SJCRH30 (cell line): ENCODE measurements around the gene ARHGEF39. TPM values are rescaled to one million over a fixed set of nuclear protein-coding genes. Genes with fewer than 3 reads are reported as not detected.

Experiments used
- DNase-seq, 2 experiments: peaks; one replicate each; pipeline ENCODE4 v3.0.0-alpha.2; 2015 to 2020
- H3K27ac ChIP-seq: fragments of 250-450 bp; sonication (Bioruptor Pico); 2 replicates; pipeline ENCODE4 v1.5.1; 2020; ENCODE audit warnings: mild to moderate bottlenecking, moderate library complexity
- H3K27me3 ChIP-seq: fragments of 250-450 bp; sonication (Bioruptor Pico); 2 replicates; pipeline ENCODE4 v1.5.1; 2020; ENCODE audit warnings: mild to moderate bottlenecking, moderate library complexity
- H3K36me3 ChIP-seq: fragments of 250-450 bp; sonication (Bioruptor Pico); 2 replicates; pipeline ENCODE4 v1.5.1; 2020; ENCODE audit warnings: mild to moderate bottlenecking, moderate library complexity
- H3K4me1 ChIP-seq: fragments of 250-450 bp; sonication (Bioruptor Pico); 2 replicates; pipeline ENCODE4 v1.5.1; 2020; ENCODE audit warnings: mild to moderate bottlenecking, moderate library complexity
- H3K4me3 ChIP-seq: fragments of 250-450 bp; sonication (Bioruptor Pico); 2 replicates; pipeline ENCODE4 v1.5.1; 2020; ENCODE audit warnings: mild to moderate bottlenecking, moderate library complexity
- H3K9me3 ChIP-seq: fragments of 250-450 bp; sonication (Bioruptor Pico); replicated peaks from 2 replicates; pipeline ENCODE4 v1.5.1; 2020; ENCODE audit warnings: mild to moderate bottlenecking, moderate library complexity
- total RNA-seq: library from RNA; depleted of rRNA; stranded (reverse); fragments of >200 nt; shearing (Covaris generic); gene quantifications from 2 replicates; pipeline ENCODE4 v1.2.3, GENCODE V29; 2014; rRNA removed

The ARHGEF39 gene, protein sequence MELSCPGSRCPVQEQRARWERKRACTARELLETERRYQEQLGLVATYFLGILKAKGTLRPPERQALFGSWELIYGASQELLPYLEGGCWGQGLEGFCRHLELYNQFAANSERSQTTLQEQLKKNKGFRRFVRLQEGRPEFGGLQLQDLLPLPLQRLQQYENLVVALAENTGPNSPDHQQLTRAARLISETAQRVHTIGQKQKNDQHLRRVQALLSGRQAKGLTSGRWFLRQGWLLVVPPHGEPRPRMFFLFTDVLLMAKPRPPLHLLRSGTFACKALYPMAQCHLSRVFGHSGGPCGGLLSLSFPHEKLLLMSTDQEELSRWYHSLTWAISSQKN
- total RNA-seq = 10.5 and 11.9 TPM in 2 replicates

DNA sequence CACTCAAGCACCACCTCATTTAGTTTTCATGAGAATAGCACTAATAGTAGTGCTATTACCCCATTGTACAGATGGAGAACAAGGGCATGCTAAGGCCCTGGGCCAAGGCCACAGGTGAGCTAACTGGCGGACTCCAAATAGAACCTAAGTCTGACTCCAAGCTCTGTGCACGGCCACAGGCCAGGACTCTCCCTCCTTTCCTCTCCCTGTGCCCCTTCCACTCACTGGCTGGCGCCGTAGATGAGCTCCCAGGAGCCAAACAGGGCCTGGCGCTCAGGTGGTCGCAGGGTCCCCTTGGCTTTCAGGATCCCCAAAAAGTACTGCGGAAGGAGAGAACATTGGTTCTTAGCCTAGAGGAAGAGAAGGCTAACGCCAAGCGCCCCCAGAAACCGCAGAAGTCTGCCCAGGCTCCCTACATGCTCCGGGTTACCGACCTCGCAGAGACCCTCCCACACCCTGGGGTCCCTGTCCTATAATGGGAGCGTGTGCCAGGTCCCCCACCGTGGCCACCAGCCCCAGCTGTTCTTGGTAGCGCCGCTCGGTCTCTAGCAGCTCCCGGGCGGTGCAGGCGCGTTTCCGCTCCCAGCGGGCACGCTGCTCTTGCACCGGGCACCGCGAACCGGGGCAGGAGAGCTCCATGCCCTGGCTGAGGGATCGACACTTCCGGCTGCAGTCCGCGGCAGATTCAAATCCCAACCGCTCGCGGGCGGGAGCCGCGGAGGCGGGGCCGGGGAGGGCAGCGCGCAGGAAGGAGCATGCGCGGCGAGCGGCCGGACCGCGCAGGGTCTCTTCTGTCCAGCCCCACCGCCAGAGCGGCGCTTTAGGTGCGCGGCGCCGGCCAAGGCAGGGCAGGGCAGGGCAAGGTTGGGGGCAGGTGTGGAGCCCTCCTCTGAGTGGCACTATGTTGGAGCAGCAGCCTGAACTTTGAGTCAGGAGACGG lies at the start of gene ARHGEF39:
ARHGEF39 (minus strand) TSS at position 665 of the 940 bp plus-strand sequence; CDS start at position 639, 26 bp downstream.
- peaks cover 20% of the 10 kb centered on the region for H3K4me1 ChIP-seq
- peak; percentile 85 for DNase-seq
- no peaks in the 10 kb centered on the region for H3K36me3 ChIP-seq
- H3K27ac ChIP-seq = peak within 1 kb of the TSS; percentile 72
- H3K9me3 ChIP-seq = no peaks in the 10 kb centered on the region
- H3K27me3 ChIP-seq = no peaks in the 10 kb centered on the region
- peak within 1 kb of the TSS; percentile 64 for H3K4me3 ChIP-seq

DNA sequence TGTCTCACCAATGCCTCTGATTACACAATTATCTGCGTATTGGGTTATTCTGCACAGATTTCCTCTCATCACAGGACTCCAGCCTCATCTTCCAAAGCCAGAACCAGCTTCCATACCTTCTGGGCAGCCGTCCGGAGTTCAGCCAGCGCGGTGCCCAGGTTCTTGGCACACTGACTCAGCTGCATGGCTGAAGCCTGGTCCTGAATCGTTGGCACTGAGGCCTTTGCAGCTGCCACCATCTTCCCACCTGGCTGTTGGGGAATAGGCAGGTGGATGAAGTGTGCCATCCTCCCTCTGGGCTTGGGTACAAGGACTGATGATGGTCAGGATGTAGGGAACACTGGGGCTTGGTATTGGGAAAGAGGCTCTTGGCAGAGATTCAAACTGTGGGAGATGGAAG lies 49.1 kb upstream of the ARHGEF39 start:
- Histone ChIP-seq H3K4me3 (no peak overlapping the region), H3K4me1 (no peaks in the 10 kb centered on the region), H3K36me3 (peaks cover 53% of the 10 kb centered on the region), H3K9me3 (no peaks in the 10 kb centered on the region), H3K27ac (no peak overlapping the region), H3K27me3 (no peaks in the 10 kb centered on the region)
- no peak for DNase-seq

DNA sequence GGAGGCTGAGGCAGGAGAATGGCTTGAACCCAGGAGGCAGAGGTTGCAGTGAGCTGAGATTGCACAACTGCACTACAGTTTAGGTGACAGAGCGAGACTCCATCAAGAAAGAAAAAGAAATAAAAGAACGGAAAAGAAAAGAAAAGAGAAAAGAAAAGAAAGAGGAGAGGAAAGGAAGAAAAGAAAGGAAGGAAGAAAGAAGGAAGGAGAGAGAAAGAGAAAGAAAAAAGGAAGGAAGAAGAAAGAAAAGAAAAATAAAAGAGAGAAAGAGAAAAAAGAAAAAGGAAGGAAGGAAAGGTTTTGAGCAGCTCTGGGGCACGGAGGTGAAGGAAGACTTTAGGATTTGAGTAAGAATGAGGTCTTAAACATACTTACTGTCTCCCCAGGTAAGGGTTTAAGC lies 48.6 kb upstream of the ARHGEF39 start:
- H3K36me3 ChIP-seq = peaks cover 57% of the 10 kb centered on the region
- H3K27me3 ChIP-seq = no peaks in the 10 kb centered on the region
- DNase-seq = no peak
- no peak overlapping the region for H3K27ac ChIP-seq
- H3K4me1 ChIP-seq = no peaks in the 10 kb centered on the region
- H3K9me3 ChIP-seq = no peaks in the 10 kb centered on the region
- no peak overlapping the region for H3K4me3 ChIP-seq

DNA sequence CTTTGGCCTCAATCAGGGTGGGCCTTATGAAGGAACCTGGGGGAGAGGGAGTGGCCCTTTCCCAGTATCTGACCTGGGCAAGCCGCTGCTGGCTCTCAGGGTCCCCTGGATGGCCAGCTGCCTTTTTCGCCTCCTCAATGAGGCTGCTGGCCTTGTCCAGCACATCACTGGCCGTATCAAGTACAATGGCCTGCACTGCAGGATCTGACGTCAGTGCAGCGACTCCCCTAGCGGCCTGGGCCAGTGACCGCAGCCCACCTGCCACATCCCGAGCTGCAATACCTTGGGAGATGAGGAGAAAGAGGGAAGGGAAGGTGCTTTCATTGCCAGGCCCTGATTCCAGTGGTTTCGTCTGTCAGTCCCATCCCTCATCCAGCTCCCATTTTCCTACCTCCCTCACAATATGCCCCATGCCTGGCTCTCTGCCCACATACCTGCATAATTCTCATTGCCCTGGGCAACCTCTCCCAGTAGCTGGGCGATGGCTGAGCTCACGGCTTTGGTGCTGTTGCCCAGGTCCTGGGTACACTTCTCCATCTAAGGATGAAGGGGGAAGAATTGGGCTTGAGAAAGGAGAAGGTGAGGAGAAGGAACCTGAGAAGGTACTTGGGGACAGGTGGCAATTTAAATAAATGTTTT lies 47.9 kb upstream of the ARHGEF39 start:
- H3K36me3 ChIP-seq = peaks cover 58% of the 10 kb centered on the region
- no peaks in the 10 kb centered on the region for H3K9me3 ChIP-seq
- DNase-seq = no peak
- no peaks in the 10 kb centered on the region for H3K27me3 ChIP-seq
- no peak overlapping the region for H3K27ac ChIP-seq
- H3K4me3 ChIP-seq = no peak overlapping the region
- H3K4me1 ChIP-seq = no peaks in the 10 kb centered on the region

DNA sequence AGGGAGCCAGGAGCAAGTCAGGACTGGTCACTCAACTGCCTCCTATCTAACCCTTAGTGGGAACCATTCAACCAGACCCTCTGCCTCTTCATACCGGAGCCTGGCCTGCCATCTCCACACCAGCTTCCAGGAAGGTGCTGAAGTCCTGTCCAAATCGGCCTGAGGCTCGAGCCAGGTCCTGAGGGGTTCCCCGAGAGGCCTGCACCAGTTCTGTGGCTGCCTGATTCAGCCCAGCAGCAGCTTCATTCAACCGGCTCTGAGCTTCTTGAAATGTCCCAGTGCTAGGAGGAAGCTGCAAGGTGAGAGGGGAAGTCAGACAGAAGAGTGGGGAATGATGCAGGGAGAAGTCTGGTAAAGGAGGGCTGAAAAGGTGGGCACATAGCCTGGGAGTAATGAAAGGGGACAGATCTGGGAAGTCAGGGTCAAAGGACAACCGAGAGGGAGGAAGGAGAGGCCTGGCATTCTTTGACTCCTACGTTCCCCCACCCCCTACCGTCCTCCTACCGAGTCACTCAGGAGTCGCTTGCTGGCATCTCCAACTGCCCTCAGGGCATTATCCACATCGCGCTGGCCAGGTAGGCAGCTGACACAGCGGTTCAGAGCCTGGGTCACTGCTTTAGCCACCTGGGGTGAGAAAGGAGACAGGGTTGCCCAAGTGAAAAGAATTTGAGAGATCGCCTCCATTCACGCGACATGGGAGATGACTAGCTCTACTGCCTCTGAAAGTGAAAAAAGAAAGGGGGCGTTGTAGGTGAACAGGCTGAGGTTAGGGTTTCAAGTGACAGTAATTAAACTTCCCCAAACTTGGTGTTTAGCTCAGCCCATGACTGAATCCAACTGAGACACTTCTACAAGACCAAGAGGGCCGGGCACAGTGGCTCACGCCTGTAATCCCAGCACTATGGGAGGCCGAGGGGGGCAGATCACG lies 46.8 kb upstream of the ARHGEF39 start:
- Histone ChIP-seq H3K27me3 (no peaks in the 10 kb centered on the region), H3K9me3 (no peaks in the 10 kb centered on the region), H3K36me3 (peaks cover 63% of the 10 kb centered on the region), H3K4me1 (no peaks in the 10 kb centered on the region), H3K4me3 (no peak overlapping the region), H3K27ac (no peak overlapping the region)
- no peak for DNase-seq

DNA sequence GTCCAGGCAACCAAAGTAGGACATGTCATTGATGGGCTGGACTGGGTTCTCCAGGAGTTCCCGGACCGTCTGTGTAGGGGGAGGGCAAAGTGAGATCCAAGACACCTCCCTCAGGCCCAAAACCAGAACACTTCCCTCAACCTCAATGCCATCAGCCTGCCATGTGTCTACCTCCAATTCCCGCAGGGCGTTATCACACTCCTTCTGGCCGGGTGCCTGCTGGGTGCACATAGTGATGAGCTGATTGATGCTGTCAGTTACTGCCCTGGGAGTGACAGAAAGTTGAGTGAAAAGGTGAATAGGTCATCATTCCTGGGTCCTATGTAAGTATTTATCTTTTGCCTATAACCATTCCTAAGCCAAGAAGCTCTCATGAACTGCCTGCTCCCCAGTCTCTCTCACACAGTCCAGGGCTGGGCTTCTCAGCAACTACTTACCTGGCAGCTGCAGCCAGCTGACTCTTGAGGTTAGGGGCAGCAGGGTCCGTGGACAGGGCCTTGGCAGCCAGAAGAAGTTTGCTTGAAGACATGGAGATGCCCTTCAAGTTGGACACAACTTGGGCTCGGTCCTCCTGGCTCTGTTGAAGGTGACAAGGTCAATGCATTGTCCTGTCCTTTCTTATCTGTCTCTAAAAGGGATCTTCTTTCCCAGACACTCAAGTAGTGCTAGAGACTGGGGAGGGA lies 46.0 kb upstream of the ARHGEF39 start:
- no peak overlapping the region for H3K27ac ChIP-seq
- H3K4me3 ChIP-seq = no peak overlapping the region
- H3K4me1 ChIP-seq = no peaks in the 10 kb centered on the region
- no peak for DNase-seq
- peaks cover 69% of the 10 kb centered on the region for H3K36me3 ChIP-seq
- H3K9me3 ChIP-seq = no peaks in the 10 kb centered on the region
- H3K27me3 ChIP-seq = no peaks in the 10 kb centered on the region

DNA sequence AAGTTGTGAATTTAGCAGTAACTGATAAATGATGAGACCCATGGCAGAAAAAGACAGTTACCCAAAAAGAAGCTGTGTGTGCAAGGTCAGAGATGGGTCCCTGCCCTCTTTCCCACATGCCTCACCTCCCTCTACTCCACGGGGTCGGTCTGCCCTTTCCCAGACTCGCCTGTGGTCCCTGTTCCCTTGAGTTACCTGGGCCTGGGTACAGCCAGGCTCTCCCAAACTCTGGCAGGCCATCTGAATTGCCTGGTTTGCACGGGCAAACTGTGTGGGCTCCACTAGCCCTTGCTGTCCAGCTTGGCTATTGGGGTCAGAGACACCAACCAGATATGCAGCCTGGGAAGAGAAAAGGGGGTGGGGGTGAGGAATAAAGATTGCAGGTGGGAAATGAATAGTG lies 43.2 kb upstream of the ARHGEF39 start:
- H3K27me3 ChIP-seq = no peaks in the 10 kb centered on the region
- no peak overlapping the region for H3K27ac ChIP-seq
- no peak overlapping the region for H3K4me3 ChIP-seq
- DNase-seq = no peak
- H3K36me3 ChIP-seq = peaks cover 74% of the 10 kb centered on the region
- no peaks in the 10 kb centered on the region for H3K4me1 ChIP-seq
- H3K9me3 ChIP-seq = no peaks in the 10 kb centered on the region

DNA sequence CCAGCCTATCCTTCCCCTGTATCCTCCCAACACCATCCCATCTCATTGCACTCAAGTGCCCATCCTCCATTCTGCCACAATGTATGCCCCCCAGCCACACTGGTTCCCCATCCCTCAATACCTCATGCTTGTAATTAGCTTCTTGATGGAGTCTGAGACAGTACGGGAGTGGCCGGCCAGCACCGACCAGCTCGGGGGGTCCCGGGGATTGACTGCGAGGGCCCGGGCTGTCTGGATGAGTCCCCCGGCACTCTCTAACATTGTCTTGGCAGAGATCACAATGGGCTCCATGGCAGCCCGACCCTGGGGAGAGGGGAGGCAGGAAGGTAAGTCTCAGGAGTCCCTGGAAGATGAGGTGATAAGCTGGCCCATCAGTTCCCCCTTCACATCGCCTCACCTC lies 42.0 kb upstream of the ARHGEF39 start:
- Histone ChIP-seq H3K27me3 (no peaks in the 10 kb centered on the region), H3K36me3 (peaks cover 74% of the 10 kb centered on the region), H3K9me3 (no peaks in the 10 kb centered on the region), H3K4me3 (no peak overlapping the region), H3K4me1 (no peaks in the 10 kb centered on the region), H3K27ac (no peak overlapping the region)
- DNase-seq = no peak

DNA sequence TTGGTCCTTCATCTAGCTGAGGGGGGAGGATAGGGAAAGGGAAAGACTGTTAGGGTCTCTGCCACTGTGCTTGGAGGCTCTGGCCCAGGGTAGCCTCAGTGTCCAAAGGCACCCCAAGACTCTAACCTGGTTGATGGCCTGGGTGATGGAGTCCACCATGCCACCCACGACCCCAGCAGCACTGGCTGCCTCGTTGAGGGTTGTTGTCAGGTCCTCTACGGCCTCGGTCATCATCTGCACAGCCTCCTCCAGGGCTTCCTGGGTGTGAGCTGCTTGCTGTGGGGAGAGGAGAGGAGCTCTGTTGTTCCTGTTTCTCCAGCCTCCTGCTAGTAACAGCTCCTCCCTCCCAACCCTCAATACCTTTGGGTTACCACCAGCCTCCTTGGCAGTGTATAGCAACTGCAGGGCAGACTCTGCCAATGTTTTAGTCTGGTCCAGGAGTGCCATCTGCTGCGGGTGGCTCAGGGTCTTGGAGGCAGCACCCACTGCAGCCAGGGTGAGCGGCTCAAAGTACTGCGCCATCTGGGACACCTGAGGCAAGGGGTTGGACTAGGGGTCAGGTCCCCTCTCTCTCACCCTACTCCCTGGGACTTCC lies 40.9 kb upstream of the ARHGEF39 start:
- Histone ChIP-seq H3K27me3 (no peaks in the 10 kb centered on the region), H3K4me3 (no peak overlapping the region), H3K4me1 (no peaks in the 10 kb centered on the region), H3K27ac (no peak overlapping the region), H3K36me3 (peaks cover 78% of the 10 kb centered on the region), H3K9me3 (no peaks in the 10 kb centered on the region)
- DNase-seq = no peak

DNA sequence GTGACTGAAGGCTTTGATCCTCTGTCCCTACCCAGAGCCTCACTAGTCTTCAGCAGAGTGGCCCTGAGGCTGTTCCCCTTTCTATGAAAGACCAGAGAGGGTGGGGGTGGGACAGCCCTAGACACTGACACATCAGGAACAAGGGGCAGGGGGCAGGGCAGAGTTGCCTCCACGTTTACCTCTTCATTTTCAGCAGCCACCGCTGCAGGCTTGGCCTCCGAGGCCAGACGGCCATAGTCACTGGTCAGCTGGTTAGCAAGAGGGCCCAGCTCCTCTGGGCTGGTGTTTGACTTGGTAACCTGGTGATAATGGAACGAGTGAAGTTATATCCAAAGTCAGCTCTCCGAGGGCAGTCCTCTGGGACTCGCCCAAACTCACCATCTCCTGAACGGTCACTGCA lies 40.4 kb upstream of the ARHGEF39 start:
- Histone ChIP-seq H3K27ac (no peak overlapping the region), H3K9me3 (no peaks in the 10 kb centered on the region), H3K27me3 (no peaks in the 10 kb centered on the region), H3K36me3 (peaks cover 73% of the 10 kb centered on the region), H3K4me1 (no peaks in the 10 kb centered on the region), H3K4me3 (no peak overlapping the region)
- DNase-seq = no peak

DNA sequence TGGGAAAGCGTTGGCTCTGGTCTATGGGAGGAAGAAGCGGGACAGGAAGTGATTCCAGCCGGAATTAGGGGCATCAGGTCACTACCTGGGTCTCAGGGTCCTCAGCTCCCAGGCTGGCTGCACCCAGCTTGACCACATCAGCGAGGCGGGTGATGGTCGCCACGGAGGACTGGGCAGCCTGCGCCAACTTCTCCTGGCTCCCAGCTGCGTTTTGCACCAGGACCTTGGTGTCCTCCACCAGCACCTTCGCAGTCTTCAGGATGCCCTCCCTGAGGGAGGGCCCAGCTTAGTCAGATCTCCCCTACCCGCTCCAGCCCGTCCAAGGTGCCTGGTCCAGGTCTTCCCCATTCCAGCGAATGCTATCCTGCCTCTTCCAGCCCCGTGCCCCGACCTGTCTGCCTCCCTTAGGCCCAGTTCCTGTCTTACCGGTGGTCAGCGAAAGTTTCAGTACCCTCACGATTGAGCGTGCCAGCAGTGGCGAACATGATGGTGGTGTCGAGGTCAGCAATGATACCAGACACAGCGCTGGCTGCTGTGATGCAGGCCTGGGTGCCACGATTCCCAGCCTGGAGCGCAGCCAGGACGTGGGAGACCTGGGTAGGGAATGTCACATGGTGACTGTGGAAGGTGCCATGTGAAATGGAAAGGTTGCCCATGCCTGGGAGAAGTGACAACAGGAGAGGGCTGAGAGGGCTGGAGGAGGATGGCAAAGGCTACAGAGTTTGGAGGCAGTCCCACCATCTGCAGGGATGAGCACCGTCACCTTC lies 39.1 kb upstream of the ARHGEF39 start:
- H3K4me3 ChIP-seq = no peak overlapping the region
- DNase-seq = no peak
- peaks cover 76% of the 10 kb centered on the region for H3K36me3 ChIP-seq
- no peak overlapping the region for H3K27ac ChIP-seq
- no peaks in the 10 kb centered on the region for H3K9me3 ChIP-seq
- no peaks in the 10 kb centered on the region for H3K27me3 ChIP-seq
- H3K4me1 ChIP-seq = no peaks in the 10 kb centered on the region

DNA sequence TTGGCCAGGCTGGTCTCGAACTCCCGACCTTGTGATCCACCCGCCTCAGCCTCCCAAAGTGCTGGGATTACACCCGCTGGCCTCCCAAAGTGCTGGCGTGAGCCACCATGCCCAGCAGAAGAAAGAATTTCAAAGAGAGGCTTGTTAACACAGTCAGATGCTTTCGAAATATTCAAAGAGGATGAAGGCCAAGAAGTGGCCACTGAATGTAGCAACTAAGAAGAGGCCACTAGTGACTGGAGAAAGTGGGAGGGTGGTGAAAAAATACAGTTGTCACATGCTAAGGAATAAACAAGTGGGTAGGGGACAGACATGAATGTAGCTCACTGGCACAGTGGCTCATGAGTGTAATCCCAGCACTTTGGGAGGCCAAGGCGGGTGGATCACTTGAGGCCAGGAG lies 37.7 kb upstream of the ARHGEF39 start:
- Histone ChIP-seq H3K4me1 (no peaks in the 10 kb centered on the region), H3K4me3 (no peak overlapping the region), H3K27ac (no peak overlapping the region), H3K27me3 (no peaks in the 10 kb centered on the region), H3K36me3 (peaks cover 75% of the 10 kb centered on the region), H3K9me3 (no peaks in the 10 kb centered on the region)
- no peak for DNase-seq

DNA sequence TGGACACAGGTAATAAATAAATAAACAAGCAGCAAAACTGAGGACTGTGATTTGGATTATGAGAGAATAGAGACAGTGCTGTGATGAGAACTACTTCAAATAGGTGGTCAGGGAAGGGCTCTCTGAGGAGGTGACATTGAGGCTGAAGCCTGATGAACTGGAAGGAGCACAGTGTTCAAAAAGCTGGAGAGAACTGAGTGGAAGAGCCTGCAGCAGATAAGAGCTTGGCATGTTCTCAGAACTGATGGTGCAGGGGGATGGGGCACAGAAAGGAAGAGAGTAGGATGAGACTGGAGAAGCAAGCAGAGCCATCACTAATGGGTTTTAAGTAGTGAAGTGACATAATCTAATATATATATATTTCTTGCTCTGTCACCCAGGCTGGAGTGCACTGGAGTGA lies 35.9 kb upstream of the ARHGEF39 start:
- H3K36me3 ChIP-seq = peaks cover 65% of the 10 kb centered on the region
- H3K4me3 ChIP-seq = no peak overlapping the region
- no peaks in the 10 kb centered on the region for H3K9me3 ChIP-seq
- no peak overlapping the region for H3K27ac ChIP-seq
- DNase-seq = no peak
- H3K27me3 ChIP-seq = no peaks in the 10 kb centered on the region
- no peaks in the 10 kb centered on the region for H3K4me1 ChIP-seq
